GM12878 (cell line): ENCODE results near the gene ABCC5. TPM values are rescaled to one million over a fixed set of nuclear protein-coding genes. Genes with fewer than 3 reads are reported as not detected.

Experiments used
- ATAC-seq: fragments of 200-7000 bp; cut with Tn5 transposase; 3 replicates; pipeline ENCODE4 v1.9.1; 2020; ENCODE audit warnings: mild to moderate bottlenecking, moderate library complexity
- BruUV-seq: library from RNA; stranded (reverse); fragments of 400-500 nt; replicated peaks from 2 replicates; lab custom pipeline; 2021; lab: Mats Ljungman, UMichigan
- CTCF ChIA-PET: fragments of 300-600 bp; sonication (Branson Sonifier 250); formaldehyde crosslinking; extraction: SDS; loops from one replicate; lab custom pipeline; 2021; ENCODE audit warnings: inconsistent platforms; lab: Yijun Ruan, JAX
- POLR2A ChIA-PET: fragments of 350-600 bp; formaldehyde crosslinking; extraction: SDS; loops from one replicate; lab custom pipeline; 2021; ENCODE audit warnings: inconsistent platforms; lab: Charles Lee
- RAD21 ChIA-PET: fragments of 300-600 bp; sonication (Branson Sonifier 250); formaldehyde crosslinking; loops from one replicate; lab custom pipeline; 2023; ENCODE audit warnings: antibody characterized with exemption; ENCODE audit not compliant: unreplicated experiment; lab: Charles Lee
- SMC1A ChIA-PET: fragments of 300-600 bp; sonication (Branson Sonifier 250); formaldehyde crosslinking; loops from one replicate; lab custom pipeline; 2023; ENCODE audit not compliant: unreplicated experiment, uncharacterized antibody; lab: Charles Lee
- DNase-seq: peaks from one replicate; pipeline ENCODE4 v3.0.0-alpha.2; 2011; ENCODE audit warnings: low read depth, low spot score
- FAIRE-seq: peaks from 3 replicates; lab custom pipeline; 2011; peaks lifted over from hg19 to GRCh38; lab: Jason Lieb, UNC
- H2AFZ ChIP-seq: 2 replicates; pipeline ENCODE4 v1.6.0; 2011; ENCODE audit warnings: low read depth, low read length, control low read depth; ENCODE audit not compliant: control insufficient read depth
- H3K27ac ChIP-seq: 2 replicates; pipeline ENCODE4 v1.5.1; 2011; ENCODE audit warnings: control low read depth; ENCODE audit not compliant: control insufficient read depth, insufficient read depth
- H3K27me3 ChIP-seq, 2 experiments: replicated peaks in 1 of 2; 2 replicates each; pipeline versions ENCODE4 v1.6.0 to v1.6.1; 2011; ENCODE audit warnings: low read length in 1 of 2; ENCODE audit not compliant: control insufficient read depth in 2 of 2, insufficient read depth in 2 of 2
- H3K36me3 ChIP-seq, 2 experiments: 2 replicates each; pipeline ENCODE4 v1.5.1; 2011; ENCODE audit warnings: low read length in 1 of 2; ENCODE audit not compliant: control insufficient read depth in 2 of 2, insufficient read depth in 2 of 2
- H3K4me1 ChIP-seq: 2 replicates; pipeline ENCODE4 v1.6.1; 2011; ENCODE audit warnings: mild to moderate bottlenecking, low read length, moderate library complexity, mixed read lengths; ENCODE audit not compliant: control insufficient read depth, insufficient read depth
- H3K4me2 ChIP-seq: 2 replicates; pipeline ENCODE4 v1.6.0; 2011; ENCODE audit warnings: control low read depth; ENCODE audit not compliant: control insufficient read depth, insufficient read depth
- H3K4me3 ChIP-seq: fragments of 200-600 bp; sonication (generic); 2 replicates; pipeline ENCODE4 v1.5.1; 2016
- H3K79me2 ChIP-seq: 2 replicates; pipeline ENCODE4 v1.6.0; 2011; ENCODE audit warnings: low read length; ENCODE audit not compliant: control insufficient read depth, insufficient read depth
- H3K9ac ChIP-seq: 2 replicates; pipeline ENCODE4 v1.8.0; 2011; ENCODE audit warnings: low read length, control low read depth, mixed read lengths; ENCODE audit not compliant: control insufficient read depth, insufficient read depth
- H3K9me3 ChIP-seq: replicated peaks from 3 replicates; pipeline ENCODE4 v1.5.1; 2011; ENCODE audit warnings: mild to moderate bottlenecking, low read length; ENCODE audit not compliant: control insufficient read depth, insufficient read depth
- H4K20me1 ChIP-seq: 2 replicates; pipeline ENCODE4 v1.6.0; 2011; ENCODE audit not compliant: control insufficient read depth, insufficient read depth
- HDAC2 ChIP-seq: fragments of 200-600 bp; sonication (generic); IDR thresholded peaks from 2 replicates; pipeline ENCODE4 v1.6.1; 2017
- KDM1A ChIP-seq: fragments of 200-600 bp; sonication (generic); IDR thresholded peaks from 2 replicates; pipeline ENCODE4 v1.6.1; 2016; ENCODE audit warnings: borderline replicate concordance
- MYC ChIP-seq: IDR thresholded peaks from 2 replicates; pipeline ENCODE4 v1.6.1; 2011; ENCODE audit warnings: mild to moderate bottlenecking, low read length, moderate library complexity, inconsistent platforms; ENCODE audit not compliant: insufficient read depth, insufficient replicate concordance, insufficient read length, severe bottlenecking
- SIN3A ChIP-seq: IDR thresholded peaks from 2 replicates; pipeline ENCODE4 v1.6.1; 2012; ENCODE audit warnings: low read depth, low read length, improper control_type of control experiment
- SRF ChIP-seq, 2 experiments: IDR thresholded peaks; 2 replicates each; pipeline ENCODE4 v1.6.1; 2011; ENCODE audit warnings: low read depth in 2 of 2, low read length in 2 of 2, mild to moderate bottlenecking in 1 of 2, moderate library complexity in 1 of 2
- ZNF207 ChIP-seq: fragments of 450-650 bp; IDR thresholded peaks from 2 replicates; pipeline ENCODE4 v1.6.1; 2014; ENCODE audit warnings: antibody characterized with exemption, mild to moderate bottlenecking, borderline replicate concordance
- WGBS: methylation state at CpG from one replicate; pipeline ENCODE4 v1.1.6; 2016; ENCODE audit warnings: low lambda C conversion rate; ENCODE audit not compliant: insufficient replicate concordance, insufficient coverage; ENCODE audit errors: missing lambda C conversion rate; 5-methylcytosine and 5-hydroxymethylcytosine counted together
- in situ Hi-C: fragments of 300-500 bp; cut with MboI; formaldehyde crosslinking; loops from 9 replicates; pipeline ENCODE4 v1.14.3; 2018; ENCODE audit warnings: mixed read lengths
- intact Hi-C: fragments of 100-400 bp; cut with micrococcal nuclease; formaldehyde crosslinking; loops from one replicate; pipeline ENCODE4 v1.14.2; 2022; ENCODE audit not compliant: unreplicated experiment
- polyA plus RNA-seq, 11 experiments: library from polyadenylated mRNA; depleted of rRNA in 4 of 11; unstranded in 6 of 11; stranded (reverse) in 5 of 11; fragments of >200 nt; fragmentation: Nextera tagmentation in 4 of 11; fragmentation: Illumina TruSeq in 1 of 11; extraction: Ambion mirVana in 4 of 11; extraction: Trizol in 1 of 11; gene quantifications; 1 replicate in 1 of 11; 2 replicates in 10 of 11; pipeline versions ENCODE4 v1.2.1 to v1.2.3, GENCODE V29; 2011 to 2016; ENCODE audit warnings: inconsistent platforms in 2 of 11, missing spikeins in 2 of 11, low read depth in 1 of 11
- total RNA-seq, 4 experiments: library from RNA; depleted of rRNA in 3 of 4; stranded (reverse); fragments of >200 nt in 3 of 4; fragmentation: Illumina TruSeq in 1 of 4; extraction: Trizol in 1 of 4; gene quantifications; 2 replicates each; pipeline versions ENCODE4 v1.2.1 to v1.2.3, GENCODE V29; 2013 to 2021
- TF ChIP-seq, protein P1 (sequence below): fragments of 450-650 bp; formaldehyde crosslinking; IDR thresholded peaks from 2 replicates; pipeline ENCODE4 v1.4.0; 2020; ENCODE audit warnings: mild to moderate bottlenecking, moderate library complexity

ABCC5 gene
- total and polyA plus RNA-seq, 10 of the 15 experiments (the other 5 are each of a cell fraction or from before 2014, with no cell fraction given) = 6.0 to 17.8 (median 9.7) TPM

DNA sequence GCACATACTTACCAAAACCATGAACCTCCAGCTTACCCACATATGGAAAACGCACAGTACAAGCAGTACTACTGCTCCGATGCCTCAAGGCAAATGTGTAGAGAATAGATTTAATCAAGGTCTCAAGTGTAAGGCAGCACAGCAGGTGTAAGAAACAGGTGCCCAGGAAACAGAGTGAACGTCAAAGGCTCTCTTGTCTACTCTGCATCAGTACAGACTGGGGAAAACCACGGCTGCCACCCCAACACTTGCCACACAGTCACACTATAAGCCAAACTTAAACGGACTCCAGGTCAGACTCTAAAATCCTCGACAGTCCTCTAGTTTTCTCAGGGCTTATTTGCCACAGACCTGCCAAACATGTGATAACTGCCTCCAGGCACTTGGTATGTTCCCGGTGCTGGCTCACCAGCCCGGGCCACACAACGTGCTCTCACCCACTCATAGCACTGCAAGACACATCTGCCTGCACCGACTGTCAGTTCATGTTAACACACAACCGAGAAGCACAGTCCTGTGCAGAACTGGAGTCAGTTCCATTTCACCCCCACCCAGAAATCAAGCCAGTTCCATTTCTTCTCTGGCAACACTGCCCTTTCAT, 30.6 kb downstream of the ABCC5 start:
- SMC1A ChIA-PET = no interaction called here

More for the DNA sequence above, 30.6 kb downstream of the ABCC5 start:
- Histone ChIP-seq H3K27ac (no peak overlapping the region), H2AFZ (no peak overlapping the region), H3K4me3 (no peak overlapping the region), H3K9me3 (no peaks in the 10 kb centered on the region), H3K27me3 (no peaks in the 10 kb centered on the region), H3K79me2 (no peaks in the 10 kb centered on the region), H3K9ac (no peak overlapping the region), H3K4me2 (no peak overlapping the region), H3K4me1 (no peaks in the 10 kb centered on the region), H4K20me1 (no peaks in the 10 kb centered on the region), H3K36me3 (peaks cover 0 to 5% of the 10 kb centered on the region in 2 experiments; a peak in 2 of 4 replicates)
- no TSS peak for BruUV-seq
- intact Hi-C loops = no loop called here
- WGBS = 80% methylated on average over 11 of the region's 11 CpGs
- ChIA-PET POLR2A (no interaction called here), CTCF (interaction anchor here (1.5 kb wide), 1 partner anchor 10 kb away, joined by 4 read pairs; no protein-coding TSS in a partner anchor), RAD21 (no interaction called here)
- ATAC-seq = no peak
- in situ Hi-C loops = no loop called here
- no peak for DNase-seq
- TF ChIP-seq SRF (IDR thresholded peaks at IDR 0.05; ENCODE audit: low read depth in 2 of 2, low read length in 2 of 2) = no peak
- TF ChIP-seq, protein P1, sequence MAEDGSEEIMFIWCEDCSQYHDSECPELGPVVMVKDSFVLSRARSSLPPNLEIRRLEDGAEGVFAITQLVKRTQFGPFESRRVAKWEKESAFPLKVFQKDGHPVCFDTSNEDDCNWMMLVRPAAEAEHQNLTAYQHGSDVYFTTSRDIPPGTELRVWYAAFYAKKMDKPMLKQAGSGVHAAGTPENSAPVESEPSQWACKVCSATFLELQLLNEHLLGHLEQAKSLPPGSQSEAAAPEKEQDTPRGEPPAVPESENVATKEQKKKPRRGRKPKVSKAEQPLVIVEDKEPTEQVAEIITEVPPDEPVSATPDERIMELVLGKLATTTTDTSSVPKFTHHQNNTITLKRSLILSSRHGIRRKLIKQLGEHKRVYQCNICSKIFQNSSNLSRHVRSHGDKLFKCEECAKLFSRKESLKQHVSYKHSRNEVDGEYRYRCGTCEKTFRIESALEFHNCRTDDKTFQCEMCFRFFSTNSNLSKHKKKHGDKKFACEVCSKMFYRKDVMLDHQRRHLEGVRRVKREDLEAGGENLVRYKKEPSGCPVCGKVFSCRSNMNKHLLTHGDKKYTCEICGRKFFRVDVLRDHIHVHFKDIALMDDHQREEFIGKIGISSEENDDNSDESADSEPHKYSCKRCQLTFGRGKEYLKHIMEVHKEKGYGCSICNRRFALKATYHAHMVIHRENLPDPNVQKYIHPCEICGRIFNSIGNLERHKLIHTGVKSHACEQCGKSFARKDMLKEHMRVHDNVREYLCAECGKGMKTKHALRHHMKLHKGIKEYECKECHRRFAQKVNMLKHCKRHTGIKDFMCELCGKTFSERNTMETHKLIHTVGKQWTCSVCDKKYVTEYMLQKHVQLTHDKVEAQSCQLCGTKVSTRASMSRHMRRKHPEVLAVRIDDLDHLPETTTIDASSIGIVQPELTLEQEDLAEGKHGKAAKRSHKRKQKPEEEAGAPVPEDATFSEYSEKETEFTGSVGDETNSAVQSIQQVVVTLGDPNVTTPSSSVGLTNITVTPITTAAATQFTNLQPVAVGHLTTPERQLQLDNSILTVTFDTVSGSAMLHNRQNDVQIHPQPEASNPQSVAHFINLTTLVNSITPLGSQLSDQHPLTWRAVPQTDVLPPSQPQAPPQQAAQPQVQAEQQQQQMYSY (CRISPR knock-in tag) = no peak
- no peak for TF ChIP-seq HDAC2
- no peak for TF ChIP-seq ZNF207
- no peak for TF ChIP-seq MYC
- TF ChIP-seq SIN3A = no peak
- TF ChIP-seq KDM1A = no peak
- FAIRE-seq = no peak
